ENCODE data around the gene D2HGDH.

The D2HGDH gene

GRCh38 chr2:241734467-241735208 lies at the start of gene D2HGDH:
D2HGDH (plus strand) TSS chr2:241734630; CDS start chr2:241735225, 595 bp downstream.
- DNase-seq: peak; percentile 90

- no peak for DNase-seq
Measured at GRCh38 chr2:241686324-241686649, 48.1 kb upstream of the D2HGDH start.

GRCh38 chr2:241686650-241687425 lies 47.6 kb upstream of the D2HGDH start, which contains the start of gene DTYMK:
DTYMK (minus strand) TSS chr2:241686815; CDS start chr2:241686783, 32 bp downstream.
- DNase-seq: peak; percentile 97

- DNase-seq: no peak
Measured at GRCh38 chr2:241689306-241689705, 45.1 kb upstream of the D2HGDH start.

GRCh38 chr2:241690202-241690717 lies 44.2 kb upstream of the D2HGDH start:
- no peak for DNase-seq

- no peak for DNase-seq
Measured at GRCh38 chr2:241692448-241692847, 42.0 kb upstream of the D2HGDH start.

- DNase-seq: no peak
Measured at GRCh38 chr2:241695651-241696050, 38.8 kb upstream of the D2HGDH start.

- no peak for DNase-seq
Measured at GRCh38 chr2:241701149-241701398, 33.4 kb upstream of the D2HGDH start.

GRCh38 chr2:241701399-241702154 lies 32.9 kb upstream of the D2HGDH start, which contains the start of gene ING5:
ING5 (plus strand) TSS chr2:241702039; CDS start chr2:241702066, 27 bp downstream.
- peak; percentile 93 for DNase-seq

- peak; percentile 90 for DNase-seq
Measured at GRCh38 chr2:241702155-241703031, 32.0 kb upstream of the D2HGDH start.

GRCh38 chr2:241703032-241703604 lies 31.3 kb upstream of the D2HGDH start:
- DNase-seq: no peak

GRCh38 chr2:241706537-241706936 lies 27.9 kb upstream of the D2HGDH start:
- DNase-seq: no peak

GRCh38 chr2:241708879-241709278 lies 25.6 kb upstream of the D2HGDH start:
- no peak for DNase-seq

- no peak for DNase-seq
Measured at GRCh38 chr2:241719093-241719492, 15.3 kb upstream of the D2HGDH start.

GRCh38 chr2:241720099-241720498 lies 14.3 kb upstream of the D2HGDH start:
- DNase-seq: no peak

- DNase-seq: no peak
Measured at GRCh38 chr2:241720560-241720959, 13.9 kb upstream of the D2HGDH start.

GRCh38 chr2:241721852-241722251 lies 12.6 kb upstream of the D2HGDH start:
- no peak for DNase-seq

GRCh38 chr2:241722896-241723454 lies 11.5 kb upstream of the D2HGDH start:
- DNase-seq: no peak

GRCh38 chr2:241724259-241724974 lies 10.0 kb upstream of the D2HGDH start:
- no peak for DNase-seq

- DNase-seq: no peak
Measured at GRCh38 chr2:241724975-241725870, 9.2 kb upstream of the D2HGDH start.

Data from midbrain (tissue), 1 donor.